Esophagus mucosa (tissue), 1 donor: ENCODE results near the gene SPRR2D. TPM values are rescaled to one million over a fixed set of nuclear protein-coding genes. Genes with fewer than 3 reads are reported as not detected.
"Not testable (repeated sequence)": the region's sequence is repeated elsewhere in the genome, so short reads cannot be mapped to it uniquely, and the experiment has no call there.

Experiments
- ATAC-seq: fragments of 200-7000 bp; cut with Tn5 transposase; one replicate; pipeline ENCODE4 v1.9.1; 2020
- total RNA-seq: library from RNA; stranded (reverse); gene quantifications from one replicate; pipeline ENCODE4 v1.2.4, GENCODE V29; 2023
- donor health status: DM: yes; HTN: yes; CAD: no.

SPRR2D gene
- 1,669 TPM for total RNA-seq

DNA sequence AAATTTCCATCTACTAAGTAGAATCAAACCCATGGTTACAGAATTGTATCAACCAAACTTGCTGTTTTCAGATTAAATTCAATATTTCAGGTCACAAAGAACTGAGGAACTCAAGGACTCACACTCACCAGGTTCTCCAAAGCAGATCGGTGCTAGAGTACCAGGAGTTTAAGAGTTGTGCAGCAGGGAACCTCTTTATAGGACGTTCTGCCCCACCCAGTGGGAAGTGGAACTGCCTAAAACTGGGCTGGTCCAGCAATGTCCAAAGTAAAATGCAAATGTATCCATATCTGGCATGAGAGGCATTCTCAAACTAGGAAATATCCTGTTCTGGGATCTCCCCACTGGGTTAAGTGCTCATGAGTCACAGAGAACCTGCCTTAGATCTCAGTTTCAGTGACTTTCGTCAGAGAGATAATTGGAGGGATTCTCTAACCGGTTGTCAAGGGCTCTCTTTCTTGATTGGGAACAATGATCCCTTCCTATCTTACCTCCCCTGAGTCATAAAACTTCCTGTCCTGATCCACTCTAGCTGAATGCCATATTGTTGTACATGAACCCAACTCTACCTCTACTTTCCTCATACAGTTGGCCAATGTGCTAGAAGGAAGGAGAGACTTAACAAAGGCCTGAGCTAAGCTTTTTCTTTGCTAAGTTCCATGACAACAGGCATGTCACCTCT is at the start of gene SPRR2D:
Gene SPRR2D (minus strand): TSS at position 171 of the 682 bp plus-strand sequence. CDS start 774 bp downstream, outside the sequence.
- peak; percentile 89 for ATAC-seq

DNA sequence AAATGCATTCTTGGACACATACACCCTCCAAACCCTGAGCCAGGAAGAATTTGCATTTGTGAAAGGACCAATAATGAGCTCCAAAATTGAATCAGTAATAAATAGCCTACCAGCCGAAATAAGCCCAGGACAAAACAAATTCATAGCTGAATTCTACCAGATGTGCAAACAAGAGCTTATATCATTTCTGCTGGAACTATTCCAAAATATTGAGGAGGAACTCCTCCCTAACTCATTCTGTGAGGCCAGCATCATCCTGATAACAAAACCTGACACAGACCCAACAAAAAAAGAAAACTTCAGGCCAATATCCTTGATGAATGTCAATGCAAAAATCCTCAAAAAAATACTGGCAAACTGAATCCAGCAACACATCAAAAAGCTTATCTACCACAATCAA is 46.7 kb upstream of the SPRR2D start:
- ATAC-seq: no peak

GRCh38 chr1:153081736-153082135 is 40.8 kb upstream of the SPRR2D start:
- ATAC-seq: peak; percentile 74

DNA sequence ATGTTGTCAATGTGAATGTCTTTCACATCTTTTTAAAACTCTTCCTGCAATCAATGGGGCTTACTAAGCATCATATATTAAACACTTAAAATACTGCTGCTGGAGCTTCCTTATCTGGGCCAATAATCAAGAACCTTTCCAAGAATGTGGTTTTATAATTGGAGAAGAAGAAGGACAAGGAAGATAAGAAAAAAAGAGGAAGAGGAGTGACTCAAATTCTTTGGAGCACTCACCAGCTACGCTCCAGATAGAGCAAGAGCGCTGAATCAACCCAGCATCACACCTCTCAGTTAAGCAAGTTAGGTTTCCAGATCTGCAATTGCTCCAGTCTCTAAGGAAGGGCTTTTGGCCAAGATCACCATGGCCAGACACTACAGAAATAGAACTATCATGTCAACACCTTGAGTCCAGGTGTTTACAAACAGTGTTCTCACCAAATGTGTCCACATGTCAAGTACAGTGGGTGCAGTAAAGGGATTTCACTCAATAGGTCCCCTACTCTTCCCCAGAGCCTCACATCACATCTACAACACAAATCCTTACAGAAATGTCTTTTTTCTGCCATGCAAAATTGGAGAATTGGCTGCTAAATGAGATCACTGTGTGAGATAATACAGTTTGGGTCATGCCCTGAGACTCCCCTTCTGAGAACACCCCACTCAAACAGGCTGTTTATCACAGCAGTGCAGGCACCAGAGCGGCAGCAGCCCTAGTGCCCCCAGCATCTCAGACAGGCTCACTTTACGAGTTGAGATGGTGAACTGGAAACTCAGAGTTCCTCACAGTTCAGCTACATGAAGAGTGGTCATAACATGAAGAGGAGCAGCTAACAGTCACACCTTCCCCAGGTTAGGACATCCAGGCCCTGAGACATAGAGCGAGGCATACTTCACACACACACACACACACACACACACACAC is 32.1 kb upstream of the SPRR2D start:
- ATAC-seq: no peak

GRCh38 chr1:153071511-153071910 is 30.6 kb upstream of the SPRR2D start, which contains the start of gene SPRR2B:
Gene SPRR2B, minus strand, starts transcription at chr1:153071611. Its CDS starts 772 bp downstream, at chr1:153070839.
- ATAC-seq: peak; percentile 79

- no peak for ATAC-seq
These were observed 29.3 kb upstream of the SPRR2D start for GRCh38 chr1:153070243-153070642.

- no peak for ATAC-seq
These were observed 18.2 kb upstream of the SPRR2D start for GRCh38 chr1:153058826-153059784.

DNA sequence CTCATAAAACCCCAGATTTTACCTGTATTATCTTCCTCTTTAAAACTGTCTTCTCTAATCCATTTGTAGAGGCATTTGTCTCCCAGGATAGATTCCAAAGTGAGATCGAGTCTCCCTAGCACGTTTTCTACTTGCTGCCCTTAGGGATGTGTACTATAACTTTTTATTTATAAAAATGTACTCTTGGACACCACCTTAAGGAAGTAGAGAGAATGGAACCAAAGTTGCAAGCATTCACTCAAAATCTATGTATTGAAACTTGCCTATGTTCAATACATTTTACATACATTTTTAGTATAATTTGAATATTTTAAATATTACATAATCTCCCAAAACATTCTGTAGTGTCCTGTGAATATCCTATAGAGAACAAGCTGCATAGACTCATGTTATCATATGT is 17.2 kb upstream of the SPRR2D start:
- ATAC-seq: no peak

DNA sequence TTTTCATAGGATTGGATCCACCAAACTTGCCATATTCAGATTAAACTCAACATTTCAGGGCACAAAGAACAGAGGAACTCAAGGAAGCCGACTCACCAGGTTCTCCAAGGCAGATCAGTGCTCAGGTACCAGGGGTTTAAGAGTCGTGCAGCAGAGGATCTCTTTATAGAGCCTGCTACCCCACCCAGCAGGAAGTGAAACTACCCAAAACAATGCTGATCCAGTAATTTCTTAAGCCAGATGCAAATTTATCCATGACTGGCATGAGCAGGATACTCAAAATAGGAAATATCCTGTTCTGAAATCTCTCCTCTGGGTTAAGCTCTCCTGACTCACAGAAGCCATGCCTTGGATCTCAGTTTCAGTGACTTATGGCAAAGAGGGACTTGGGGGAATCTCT is 16.5 kb upstream of the SPRR2D start, which contains the start of gene SPRR2A:
Gene SPRR2A (minus strand): TSS at position 138 of the 400 bp plus-strand sequence. CDS start 777 bp downstream, outside the sequence.
- peak; percentile 83 for ATAC-seq

DNA sequence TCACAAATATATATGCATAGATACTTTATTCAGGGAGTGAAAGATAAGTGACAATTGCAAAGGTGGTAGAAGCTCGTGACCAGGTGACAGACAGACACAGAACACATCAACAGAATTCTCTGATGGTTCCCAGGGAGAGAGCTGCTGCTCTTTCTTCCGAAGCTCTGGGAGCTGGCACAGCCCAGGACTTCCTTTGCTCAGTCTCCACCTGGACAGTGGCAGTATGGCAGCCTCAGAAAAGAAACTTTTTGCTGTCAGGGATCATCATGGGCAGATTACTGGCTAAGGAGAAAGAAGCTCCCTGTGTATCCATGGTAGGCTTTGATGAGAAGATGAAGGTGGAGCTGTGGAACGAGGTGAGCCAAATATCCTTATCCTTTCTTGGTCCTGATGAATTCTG is 15.2 kb upstream of the SPRR2D start:
- ATAC-seq: peak; percentile 7

- ATAC-seq: peak; percentile 30
These were observed 8.3 kb upstream of the SPRR2D start for GRCh38 chr1:153049211-153049610.

DNA sequence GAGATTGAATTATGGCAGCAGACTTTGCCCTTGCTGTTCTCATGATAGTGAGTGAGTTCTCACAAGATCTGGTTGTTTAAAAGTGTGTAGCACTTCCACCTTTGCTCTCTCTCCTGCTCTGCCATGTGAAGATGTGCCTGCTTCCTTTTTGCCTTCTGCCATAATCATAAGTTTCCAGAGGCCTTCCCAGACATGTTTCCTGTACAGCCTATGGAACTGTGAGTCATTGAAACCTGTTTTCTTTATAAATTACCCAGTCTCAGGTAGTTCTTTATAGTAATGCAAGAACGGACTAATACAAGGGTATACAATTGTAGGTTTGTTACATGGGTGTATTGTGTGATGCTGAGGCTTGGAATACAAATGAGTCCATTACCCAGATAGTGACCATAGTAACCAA is 5.7 kb downstream of the SPRR2D start:
- ATAC-seq: no peak

DNA sequence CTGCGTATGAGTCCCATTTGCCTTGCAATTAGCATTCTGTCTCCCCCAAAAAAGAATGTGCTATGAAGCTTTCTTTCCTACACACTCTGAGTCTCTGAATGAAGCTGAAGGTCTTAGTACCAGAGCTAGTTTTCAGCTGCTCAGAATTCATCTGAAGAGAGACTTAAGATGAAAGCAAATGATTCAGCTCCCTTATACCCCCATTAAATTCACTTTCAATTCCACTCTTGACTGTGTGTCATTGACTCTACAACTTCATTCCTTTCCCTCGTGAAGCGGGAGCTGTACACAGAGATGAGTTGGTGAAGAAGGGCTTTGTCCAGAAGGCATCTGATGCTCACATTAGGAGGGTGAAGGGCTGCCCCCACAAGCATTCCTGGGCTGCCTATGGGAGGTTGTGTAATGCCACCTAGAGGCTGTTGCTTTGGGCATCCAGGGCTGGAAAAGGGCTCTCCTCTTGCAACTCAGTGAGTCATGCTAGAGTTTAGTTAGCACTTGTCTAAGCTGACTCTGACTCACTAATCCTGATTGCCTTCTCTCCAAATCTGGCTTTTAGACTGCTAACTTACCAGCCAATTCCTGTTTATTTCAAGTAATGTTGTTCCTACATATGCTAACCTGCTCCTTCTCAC is 8.1 kb downstream of the SPRR2D start:
- peak; percentile 87 for ATAC-seq

DNA sequence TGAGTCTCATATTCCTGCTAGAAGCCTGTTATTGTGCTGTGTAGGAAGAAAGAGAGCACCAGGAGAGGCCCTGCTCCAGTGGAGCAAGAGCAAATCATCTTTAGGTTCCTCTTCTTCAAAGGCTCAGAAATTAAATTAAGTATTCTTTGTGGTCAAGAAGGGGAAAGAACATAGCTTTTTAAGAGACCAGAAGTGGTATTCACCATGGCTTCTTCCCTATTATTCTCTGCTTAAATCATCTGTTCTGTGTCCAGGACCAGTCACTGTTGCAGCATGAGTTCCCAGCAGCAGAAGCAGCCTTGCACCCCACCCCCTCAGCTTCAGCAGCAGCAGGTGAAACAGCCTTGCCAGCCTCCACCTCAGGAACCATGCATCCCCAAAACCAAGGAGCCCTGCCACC is 8.8 kb downstream of the SPRR2D start:
- ATAC-seq: no peak

GRCh38 chr1:153030895-153031294 is 10.0 kb downstream of the SPRR2D start, which contains the start of gene SPRR1B:
Gene SPRR1B, plus strand, starts transcription at chr1:153031203. Its CDS starts 1,143 bp downstream, at chr1:153032346.
- ATAC-seq: peak; percentile 82

DNA sequence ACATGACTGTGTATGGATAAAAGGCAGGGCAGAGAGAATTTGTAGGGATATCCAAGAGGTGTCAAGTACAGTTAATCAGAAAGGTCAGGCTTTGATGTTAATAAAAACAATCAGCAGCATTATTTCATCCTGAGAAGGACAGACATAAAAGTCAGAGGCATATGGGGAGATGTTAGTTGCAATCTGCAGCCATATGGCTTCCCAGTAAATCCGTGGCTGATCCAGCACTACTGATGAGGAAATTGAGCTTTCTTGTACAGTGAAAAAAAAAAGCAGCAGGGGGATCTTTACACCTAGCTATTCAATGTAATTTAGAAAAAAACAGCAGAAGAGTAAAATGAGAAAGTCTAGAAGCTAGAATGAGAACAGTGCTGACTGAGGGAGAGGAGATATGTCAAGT is 12.2 kb downstream of the SPRR2D start:
- no peak for ATAC-seq

GRCh38 chr1:153025797-153026196 is 15.1 kb downstream of the SPRR2D start:
- peak; percentile 30 for ATAC-seq

GRCh38 chr1:153024413-153024812 is 16.5 kb downstream of the SPRR2D start:
- ATAC-seq: peak; percentile 65

DNA sequence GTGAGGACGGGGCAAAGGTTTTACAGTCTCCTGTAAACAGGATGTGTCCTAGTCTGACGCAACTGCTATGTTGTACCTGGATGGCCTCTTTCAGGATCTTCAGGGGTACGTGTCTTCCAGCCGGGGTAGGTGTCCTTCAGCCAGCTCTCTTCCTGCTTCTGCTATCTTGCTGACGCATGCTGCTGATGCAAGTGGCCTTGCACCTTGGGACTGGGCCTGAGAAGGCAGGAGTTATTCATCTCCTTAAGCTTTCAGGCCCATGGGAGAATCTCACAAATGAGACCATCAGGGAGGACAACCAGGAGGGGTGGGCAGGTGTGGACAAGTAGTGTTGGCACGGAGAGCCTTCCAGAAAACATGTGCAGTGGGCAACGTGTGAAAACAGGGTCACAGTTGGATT is 17.8 kb downstream of the SPRR2D start:
- ATAC-seq: no peak

DNA sequence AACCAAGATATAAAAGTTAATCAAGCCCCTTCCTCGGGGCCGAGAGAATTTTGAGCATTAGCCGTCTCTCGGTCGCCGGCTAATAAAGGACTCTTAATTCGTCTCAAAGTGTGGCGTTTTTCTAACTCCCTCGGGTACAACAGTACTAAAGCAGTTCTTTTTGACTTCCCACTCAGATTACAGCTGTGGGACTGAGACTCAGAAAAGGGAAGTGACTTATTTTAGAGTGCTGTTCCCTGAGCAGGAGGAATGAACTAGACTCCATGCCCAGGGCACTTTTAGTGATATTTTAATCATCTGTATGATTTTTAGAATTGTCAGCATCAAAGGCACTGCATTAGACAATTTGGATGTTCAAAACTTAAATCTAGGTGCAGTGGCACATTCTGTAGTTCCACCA is 18.6 kb downstream of the SPRR2D start:
- ATAC-seq: not testable (repeated sequence)

DNA sequence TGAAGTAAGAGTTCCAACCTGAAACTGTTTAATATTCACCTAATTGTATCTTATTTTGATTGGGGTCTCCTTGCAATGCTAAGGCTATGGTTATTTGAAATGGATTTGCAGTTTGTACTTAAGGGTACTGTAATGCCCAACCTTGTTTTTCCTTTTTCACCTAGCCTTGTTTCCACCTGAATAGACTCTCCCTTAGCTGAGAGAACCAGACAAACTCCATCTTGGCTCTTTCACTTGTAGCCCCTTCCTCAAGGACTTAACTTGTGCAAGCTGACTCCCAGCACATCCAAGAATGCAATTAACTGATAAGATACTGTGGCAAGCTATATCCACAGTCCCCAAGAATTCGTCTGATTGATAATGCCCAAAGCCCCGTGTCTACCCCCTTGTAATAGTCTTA is 19.1 kb downstream of the SPRR2D start:
- not testable (repeated sequence) for ATAC-seq
